ENCODE results near the gene NDUFS2. TPM values are rescaled to one million over a fixed set of nuclear protein-coding genes. Genes with fewer than 3 reads are reported as not detected.
A peak's percentile ranks its signal among the peaks of the same experiment; 100 is the strongest.

The NDUFS2 gene
- total and polyA plus RNA-seq, 2 of the 8 experiments (the other 6 are each of a cell fraction or from before 2014, with no cell fraction given): 95.1 to 113 TPM

- no peak overlapping the region for H4K8ac ChIP-seq (ENCODE audit: extremely low read depth, insufficient read depth, low read length)
- H2BK12ac ChIP-seq (ENCODE audit: low read depth, low read length): no peak overlapping the region
- no peaks in the 10 kb centered on the region for H3K27me3 ChIP-seq (replicated peaks in 1 of 4; ENCODE audit: control insufficient read depth in 3 of 4, extremely low read depth in 1 of 4, insufficient read depth in 3 of 4, low read length in 3 of 4)
- H3K79me2 ChIP-seq (ENCODE audit: control insufficient read depth in 1 of 2, insufficient read depth in 2 of 2, low read length in 2 of 2): no peaks in the 10 kb centered on the region; a peak in 1 of 4 replicates
- H3K23me2 ChIP-seq (ENCODE audit: low read depth, low read length): peaks cover 12% of the 10 kb centered on the region
- H2BK120ac ChIP-seq (replicated peaks; ENCODE audit: low read depth, low read length): no peak overlapping the region
- no peak overlapping the region for H3K23ac ChIP-seq (ENCODE audit: insufficient read length)
- CTCF ChIA-PET (ENCODE audit: partially characterized antibody): interaction anchor here (0.8 to 1.7 kb wide), 4 partner anchors 13 to 61 kb away, joined by 3 to 8 read pairs (median 4); no protein-coding TSS in a partner anchor
- no peaks in the 10 kb centered on the region; the same call in 1 of the 2 replicates for H3K79me1 ChIP-seq (ENCODE audit: low read depth, low read length)
- H3K4me1 ChIP-seq (replicated peaks in 1 of 4; ENCODE audit: control insufficient read depth in 3 of 4, insufficient read depth in 4 of 4, low read length in 3 of 4): peaks cover 0 to 15% (median 4%) of the 10 kb centered on the region in 4 experiments; a peak in 4 of 7 replicates
- H3K56ac ChIP-seq (replicated peaks; ENCODE audit: insufficient read length, low read depth, low read length): no peak overlapping the region
- H3K4me3 ChIP-seq (ENCODE audit: extremely low read depth in 1 of 4, insufficient read depth in 2 of 4, low read depth in 3 of 4, low read length in 4 of 4): peak overlapping the region; percentile 62 to 80 (median 72); a peak in 7 of 8 replicates
- no peak overlapping the region for H2AFZ ChIP-seq (ENCODE audit: low read length)
- no peak overlapping the region for H3K18ac ChIP-seq (ENCODE audit: extremely low read depth, low read length)
- no peak for DNase-seq (ENCODE audit: low read depth in 1 of 2, low spot score in 2 of 2)
- no peak overlapping the region for H2AK5ac ChIP-seq (ENCODE audit: low read depth, low read length)
- no peak for TF ChIP-seq TAF1 (IDR thresholded peaks at IDR 0.05; ENCODE audit: low read depth, low read length)
- TF ChIP-seq GTF2F1 (IDR thresholded peaks at IDR 0.05; ENCODE audit: borderline replicate concordance, low read depth, low read length): no peak
- no peak for TF ChIP-seq CREB1 (IDR thresholded peaks at IDR 0.05)
- TF ChIP-seq POU5F1 (IDR thresholded peaks at IDR 0.05; ENCODE audit: low read depth, low read length): no peak
- TF ChIP-seq SAP30 (IDR thresholded peaks at IDR 0.05; ENCODE audit: insufficient read depth, insufficient replicate concordance, low read length): no peak
- no peak for TF ChIP-seq E2F6 (IDR thresholded peaks at IDR 0.05)
- peak overlapping the region in 2 of 4 experiments; percentile 68 to 73; a peak in 2 of 7 replicates for H3K9ac ChIP-seq (replicated peaks in 1 of 4; ENCODE audit: extremely low read depth in 1 of 4, low read depth in 3 of 4, low read length in 3 of 4)
- H3K9me3 ChIP-seq (ENCODE audit: insufficient read depth in 2 of 2, low read depth in 1 of 2, low read length in 1 of 2): no peaks in the 10 kb centered on the region
- FAIRE-seq: no peak
- H4K20me1 ChIP-seq (replicated peaks in 1 of 2; ENCODE audit: control insufficient read depth in 1 of 2, insufficient read depth in 2 of 2, low read length in 2 of 2): no peaks in the 10 kb centered on the region
- 87% methylated on average over 9 of the region's 9 CpGs; no CpG with 5 or more reads in 1 of the 2 experiments for WGBS, 2 experiments (ENCODE audit: extremely low coverage in 1 of 2, insufficient coverage in 1 of 2, insufficient read length in 1 of 2, insufficient replicate concordance in 2 of 2, low coverage in 1 of 2, low lambda C conversion rate in 2 of 2, missing lambda C conversion rate in 1 of 2)
- H3K4ac ChIP-seq (replicated peaks; ENCODE audit: insufficient read length, low read depth, low read length): no peak overlapping the region
- H3K36me3 ChIP-seq (ENCODE audit: control insufficient read depth in 2 of 4, insufficient read depth in 4 of 4, low read length in 3 of 4): peaks cover 2 to 12% (median 7%) of the 10 kb centered on the region in 4 experiments; a peak in 5 of 8 replicates
- no peak overlapping the region for H2BK20ac ChIP-seq (ENCODE audit: low read length)
- H3K27ac ChIP-seq (ENCODE audit: low read depth, low read length): peak overlapping the region; percentile 35; the same call in 1 of the 2 replicates
- no peak overlapping the region for H4K91ac ChIP-seq (replicated peaks; ENCODE audit: insufficient read length, low read length)
- H2BK15ac ChIP-seq (ENCODE audit: low read length): no peak overlapping the region
- H3K4me2 ChIP-seq (ENCODE audit: insufficient read depth in 1 of 2, low read depth in 2 of 2, low read length in 2 of 2): peak overlapping the region; percentile 63 to 96
- H4K5ac ChIP-seq (ENCODE audit: insufficient read length, low read depth, low read length): no peak overlapping the region
- POLR2A ChIA-PET (ENCODE audit: partially characterized antibody): interaction anchor here (0.9 to 13.6 kb wide), 8 partner anchors 9 to 113 kb away, joined by 3 to 130 read pairs (median 4); partner anchors contain the start of genes ADAMTS4, DEDD, PPOX and USF1
- H3K14ac ChIP-seq (ENCODE audit: insufficient read length): no peak overlapping the region
- H2BK5ac ChIP-seq (ENCODE audit: low read depth, low read length): no peak overlapping the region
Measured at GRCh38 chr1:161158316-161159010, 43.7 kb upstream of the NDUFS2 start.

Data from H1 (cell line).